H1 (cell line): ENCODE measurements around the gene NRDE2. TPM values are rescaled to one million over a fixed set of nuclear protein-coding genes. Genes with fewer than 3 reads are reported as not detected.

Experiments
- CTCF ChIA-PET: fragments of 300-600 bp; sonication (Branson Sonifier 250); formaldehyde crosslinking; loops from one replicate; lab custom pipeline; 2021; ENCODE audit not compliant: partially characterized antibody; lab: Charles Lee
- POLR2A ChIA-PET: fragments of 300-600 bp; sonication (Branson Sonifier 250); formaldehyde crosslinking; loops from one replicate; lab custom pipeline; 2021; ENCODE audit warnings: inconsistent platforms; ENCODE audit not compliant: partially characterized antibody; lab: Charles Lee
- DNase-seq, 2 experiments: peaks; one replicate each; pipeline versions ENCODE4 v3.0.0 to v3.0.0-alpha.2; 2010 to 2022; ENCODE audit warnings: low spot score in 2 of 2, low read depth in 1 of 2, mixed read lengths in 1 of 2
- FAIRE-seq: peaks from 2 replicates; lab custom pipeline; 2011; peaks lifted over from hg19 to GRCh38; lab: Jason Lieb, UNC
- H2AFZ ChIP-seq: 2 replicates; pipeline ENCODE4 v1.8.1; 2012; ENCODE audit warnings: low read length, inconsistent platforms
- H2AK5ac ChIP-seq: 2 replicates; pipeline ENCODE4 v1.6.1; 2013; ENCODE audit warnings: low read depth, low read length
- H2BK120ac ChIP-seq: replicated peaks from 2 replicates; pipeline ENCODE3; 2013; ENCODE audit warnings: low read depth, low read length, inconsistent platforms
- H2BK12ac ChIP-seq: 2 replicates; pipeline ENCODE4 v1.6.1; 2013; ENCODE audit warnings: low read depth, low read length
- H2BK15ac ChIP-seq: 2 replicates; pipeline ENCODE4 v1.6.1; 2013; ENCODE audit warnings: low read length
- H2BK20ac ChIP-seq: 2 replicates; pipeline ENCODE4 v1.6.1; 2013; ENCODE audit warnings: low read length
- H2BK5ac ChIP-seq: 2 replicates; pipeline ENCODE4 v1.6.1; 2013; ENCODE audit warnings: low read depth, low read length
- H3K14ac ChIP-seq: 2 replicates; pipeline ENCODE4 v1.6.1; 2013; ENCODE audit warnings: inconsistent platforms; ENCODE audit not compliant: insufficient read length
- H3K18ac ChIP-seq: 2 replicates; pipeline ENCODE4 v1.6.1; 2013; ENCODE audit warnings: low read length; ENCODE audit errors: extremely low read depth
- H3K23ac ChIP-seq: 2 replicates; pipeline ENCODE4 v1.6.1; 2013; ENCODE audit warnings: inconsistent platforms; ENCODE audit not compliant: insufficient read length
- H3K23me2 ChIP-seq: 2 replicates; pipeline ENCODE4 v1.6.1; 2013; ENCODE audit warnings: low read depth, low read length
- H3K27ac ChIP-seq: 2 replicates; pipeline ENCODE4 v1.6.1; 2011; ENCODE audit warnings: low read depth, low read length, inconsistent platforms
- H3K27me3 ChIP-seq, 4 experiments: replicated peaks in 1 of 4; 1 replicate in 1 of 4; 2 replicates in 3 of 4; pipeline versions ENCODE4 v1.6.1 to v1.8.1; 2011 to 2013; ENCODE audit warnings: low read length in 3 of 4, mild to moderate bottlenecking in 3 of 4, inconsistent platforms in 2 of 4, mixed read lengths in 2 of 4, moderate library complexity in 1 of 4; ENCODE audit not compliant: control insufficient read depth in 3 of 4, insufficient read depth in 3 of 4; ENCODE audit errors: extremely low read depth in 1 of 4
- H3K36me3 ChIP-seq, 4 experiments: 2 replicates each; pipeline versions ENCODE4 v1.6.1 to v1.8.1; 2011 to 2013; ENCODE audit warnings: mild to moderate bottlenecking in 4 of 4, low read length in 3 of 4, moderate library complexity in 2 of 4, control low read depth in 1 of 4, inconsistent platforms in 1 of 4; ENCODE audit not compliant: insufficient read depth in 4 of 4, control insufficient read depth in 2 of 4
- H3K4ac ChIP-seq: replicated peaks from 2 replicates; pipeline ENCODE3; 2013; ENCODE audit warnings: low read length, low read depth, mixed read lengths, inconsistent platforms; ENCODE audit not compliant: insufficient read length
- H3K4me1 ChIP-seq, 4 experiments: replicated peaks in 1 of 4; 1 replicate in 1 of 4; 2 replicates in 3 of 4; pipeline versions ENCODE4 v1.6.1 to v1.8.1; 2011 to 2013; ENCODE audit warnings: low read length in 3 of 4, inconsistent platforms in 2 of 4, mixed read lengths in 1 of 4; ENCODE audit not compliant: insufficient read depth in 4 of 4, control insufficient read depth in 3 of 4
- H3K4me2 ChIP-seq, 2 experiments: 2 replicates each; pipeline versions ENCODE4 v1.6.1 to v1.8.1; 2011 to 2013; ENCODE audit warnings: low read depth in 2 of 2, low read length in 2 of 2, control low read depth in 1 of 2, inconsistent platforms in 1 of 2, mild to moderate bottlenecking in 1 of 2; ENCODE audit not compliant: insufficient read depth in 1 of 2
- H3K4me3 ChIP-seq, 4 experiments: fragments of 200-600, 300-600 bp in 1 of 4; sonication (generic), shearing (Covaris generic), sonication (Bioruptor Twin) in 1 of 4; 2 replicates each; pipeline versions ENCODE4 v1.5.1 to v1.8.1; 2011 to 2016; ENCODE audit warnings: low read length in 4 of 4, low read depth in 3 of 4, control low read depth in 2 of 4, inconsistent platforms in 2 of 4, mild to moderate bottlenecking in 2 of 4, mixed read lengths in 1 of 4, moderate library complexity in 1 of 4; ENCODE audit not compliant: insufficient read depth in 2 of 4; ENCODE audit errors: extremely low read depth in 1 of 4
- H3K56ac ChIP-seq: replicated peaks from 2 replicates; pipeline ENCODE3; 2013; ENCODE audit warnings: low read depth, mild to moderate bottlenecking, mixed read lengths, low read length, inconsistent platforms; ENCODE audit not compliant: insufficient read length
- H3K79me1 ChIP-seq: 2 replicates; pipeline ENCODE4 v1.6.1; 2013; ENCODE audit warnings: low read depth, low read length, control low read depth
- H3K79me2 ChIP-seq, 2 experiments: 2 replicates each; pipeline versions ENCODE4 v1.6.1 to v1.8.1; 2012 to 2013; ENCODE audit warnings: low read length in 2 of 2, mild to moderate bottlenecking in 2 of 2, inconsistent platforms in 1 of 2; ENCODE audit not compliant: insufficient read depth in 2 of 2, control insufficient read depth in 1 of 2
- H3K9ac ChIP-seq, 4 experiments: replicated peaks in 1 of 4; 1 replicate in 1 of 4; 2 replicates in 3 of 4; pipeline versions ENCODE4 v1.6.1 to v1.8.1; 2011 to 2013; ENCODE audit warnings: low read depth in 3 of 4, low read length in 3 of 4, control low read depth in 2 of 4, mild to moderate bottlenecking in 2 of 4, moderate library complexity in 2 of 4, inconsistent platforms in 1 of 4; ENCODE audit errors: extremely low read depth in 1 of 4
- H3K9me3 ChIP-seq, 2 experiments: 2 replicates each; pipeline versions ENCODE4 v1.6.1 to v1.8.1; 2012 to 2013; ENCODE audit warnings: mild to moderate bottlenecking in 2 of 2, moderate library complexity in 2 of 2, control low read depth in 1 of 2, inconsistent platforms in 1 of 2, low read depth in 1 of 2, low read length in 1 of 2, mixed read lengths in 1 of 2; ENCODE audit not compliant: insufficient read depth in 2 of 2
- H4K20me1 ChIP-seq, 2 experiments: replicated peaks in 1 of 2; 2 replicates each; pipeline versions ENCODE3 to v1.8.1; 2011 to 2013; ENCODE audit warnings: inconsistent platforms in 2 of 2, low read length in 2 of 2, mild to moderate bottlenecking in 1 of 2; ENCODE audit not compliant: insufficient read depth in 2 of 2, control insufficient read depth in 1 of 2
- H4K5ac ChIP-seq: 2 replicates; pipeline ENCODE4 v1.6.1; 2013; ENCODE audit warnings: low read length, low read depth, mixed read lengths, inconsistent platforms; ENCODE audit not compliant: insufficient read length
- H4K8ac ChIP-seq: 2 replicates; pipeline ENCODE4 v1.8.0; 2013; ENCODE audit warnings: mild to moderate bottlenecking, moderate library complexity, low read length, inconsistent platforms; ENCODE audit not compliant: insufficient read depth; ENCODE audit errors: extremely low read depth
- H4K91ac ChIP-seq: replicated peaks from 2 replicates; pipeline ENCODE3; 2013; ENCODE audit warnings: low read length, mixed read lengths, inconsistent platforms; ENCODE audit not compliant: insufficient read length
- BCL11A ChIP-seq, 2 experiments: IDR thresholded peaks; one replicate each; pipeline ENCODE4 v1.6.1; 2011; ENCODE audit warnings: low read depth in 2 of 2, low read length in 2 of 2, mild to moderate bottlenecking in 2 of 2
- WGBS, 2 experiments: shearing (Covaris generic) in 1 of 2; methylation state at CpG; one replicate each; pipeline versions ENCODE4 v1.1.6 to v1.1.7; 2013 to 2015; ENCODE audit warnings: low lambda C conversion rate in 2 of 2, mixed read lengths in 2 of 2, inconsistent platforms in 1 of 2, low coverage in 1 of 2, missing lambda C conversion rate in 1 of 2; ENCODE audit not compliant: insufficient replicate concordance in 2 of 2, insufficient coverage in 1 of 2, insufficient read length in 1 of 2; ENCODE audit errors: extremely low coverage in 1 of 2, missing lambda C conversion rate in 1 of 2; 5-methylcytosine and 5-hydroxymethylcytosine counted together
- polyA plus RNA-seq, 7 experiments: library from polyadenylated mRNA; depleted of rRNA in 3 of 7; stranded (reverse) in 5 of 7; unstranded in 2 of 7; fragments of >200 nt in 5 of 7; fragments of 200-250 nt in 2 of 7; gene quantifications; 1 replicate in 5 of 7; 2 replicates in 1 of 7; 4 replicates in 1 of 7; pipeline versions ENCODE4 v1.2.1 to v1.2.3, GENCODE V29; 2011 to 2013; ENCODE audit warnings: missing spikeins in 2 of 7, mixed read lengths in 2 of 7
- total RNA-seq: library from RNA; stranded (reverse); fragmentation: NEBNext Ultra II Directional; extraction: Animal tissue kit (Norgen Biotek cat#: 25700); gene quantifications from 2 replicates; pipeline ENCODE4 v1.2.1, GENCODE V29; 2021

NRDE2 gene
- total and polyA plus RNA-seq, 2 of the 8 experiments (the other 6 are each of a cell fraction or from before 2014, with no cell fraction given): 4.9 to 12.1 TPM

DNA sequence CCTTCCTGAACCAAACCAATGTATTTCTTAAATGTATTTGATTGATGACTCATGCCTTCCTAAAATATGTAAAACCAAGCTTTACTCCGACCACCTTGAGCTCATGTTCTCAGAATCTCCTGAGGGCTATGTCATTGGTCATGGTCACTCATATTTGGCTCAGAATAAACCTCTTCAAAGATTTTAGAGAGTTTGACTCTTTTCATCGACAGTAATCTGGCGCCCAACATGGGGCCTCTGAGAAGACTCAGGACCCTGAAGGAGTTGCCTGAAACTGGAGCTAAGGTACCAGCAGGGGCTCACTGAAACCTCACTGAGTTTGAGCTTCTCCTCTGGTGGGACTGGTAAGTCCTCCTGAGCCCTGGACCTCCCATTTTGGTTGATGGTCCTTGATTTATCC is 92.6 kb downstream of the NRDE2 start:
- no peak overlapping the region for H4K8ac ChIP-seq
- H3K27ac ChIP-seq: no peak overlapping the region
- H3K4me2 ChIP-seq: no peak overlapping the region
- no peak overlapping the region for H2AK5ac ChIP-seq
- H3K9me3 ChIP-seq: peaks cover 31 to 39% of the 10 kb centered on the region in 2 experiments
- DNase-seq: peak in 1 of 2 experiments; percentile 45
- no peaks in the 10 kb centered on the region for H3K79me2 ChIP-seq
- H3K23me2 ChIP-seq: no peaks in the 10 kb centered on the region
- H3K14ac ChIP-seq: no peak overlapping the region
- no peak overlapping the region for H2AFZ ChIP-seq
- H3K4ac ChIP-seq: no peak overlapping the region
- H3K27me3 ChIP-seq: peaks cover 4 to 8% (median 7%) of the 10 kb centered on the region in 4 experiments
- H3K56ac ChIP-seq: no peak overlapping the region
- H4K20me1 ChIP-seq: no peaks in the 10 kb centered on the region
- H3K23ac ChIP-seq: no peak overlapping the region
- H2BK5ac ChIP-seq: no peak overlapping the region
- 72% methylated on average over 3 of the region's 3 CpGs; no CpG with 5 or more reads in 1 of the 2 experiments for WGBS, 2 experiments
- H3K79me1 ChIP-seq: no peaks in the 10 kb centered on the region
- H4K91ac ChIP-seq: no peak overlapping the region
- H2BK120ac ChIP-seq: no peak overlapping the region
- CTCF ChIA-PET: interaction anchor here (0.6 to 1.4 kb wide), 4 partner anchors 126 to 418 kb away, joined by 3 to 4 read pairs (median 3); no protein-coding TSS in a partner anchor
- H3K18ac ChIP-seq: no peak overlapping the region
- POLR2A ChIA-PET: no interaction called here
- no peak for TF ChIP-seq BCL11A (IDR thresholded peaks at IDR 0.05; ENCODE audit: low read depth in 2 of 2, low read length in 2 of 2)
- H2BK20ac ChIP-seq: no peak overlapping the region
- no peak overlapping the region for H3K4me3 ChIP-seq
- H3K36me3 ChIP-seq: no peaks in the 10 kb centered on the region
- no peaks in the 10 kb centered on the region; a peak in 1 of 7 replicates for H3K4me1 ChIP-seq
- no peak overlapping the region for H2BK12ac ChIP-seq
- FAIRE-seq: no peak
- H3K9ac ChIP-seq: no peak overlapping the region
- no peak overlapping the region for H4K5ac ChIP-seq
- no peak overlapping the region for H2BK15ac ChIP-seq
